ENCODE data around the gene SHISA7.

SHISA7 gene

DNA sequence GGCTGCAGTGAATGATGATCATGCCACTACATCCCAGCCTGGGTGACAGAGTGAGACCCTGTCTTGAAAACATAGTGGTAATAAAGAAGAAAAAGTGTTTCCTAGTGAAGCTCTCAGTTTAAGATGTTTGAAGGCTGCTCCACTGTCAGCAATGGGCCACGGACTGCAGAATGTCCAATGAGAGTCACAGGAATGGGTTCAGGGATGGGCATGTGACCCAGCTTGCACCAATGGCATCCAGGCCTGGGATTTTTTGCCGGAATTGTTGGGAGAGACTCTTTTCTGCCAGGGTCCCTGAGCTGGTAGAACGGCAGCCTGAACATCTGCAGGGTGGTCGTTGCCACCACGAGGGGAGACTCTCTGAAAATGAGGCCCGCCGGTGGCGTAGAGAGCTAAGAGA is 6.3 kb downstream of the SHISA7 start:
- DNase-seq (ENCODE audit: low read depth): no peak
- H3K4me3 ChIP-seq (ENCODE audit: low read depth, low read length): no peak overlapping the region
- TF ChIP-seq CTCF (conservative IDR thresholded peaks at IDR 0.05; ENCODE audit: low read depth, low read length): no peak

GRCh38 chr19:55435020-55435419 is 8.1 kb downstream of the SHISA7 start:
- no peak for TF ChIP-seq CTCF (conservative IDR thresholded peaks at IDR 0.05; ENCODE audit: low read depth, low read length)
- no peak for DNase-seq (ENCODE audit: low read depth)
- H3K4me3 ChIP-seq (ENCODE audit: low read depth, low read length): no peak overlapping the region

- TF ChIP-seq CTCF (conservative IDR thresholded peaks at IDR 0.05; ENCODE audit: low read depth, low read length): no peak
- H3K4me3 ChIP-seq (ENCODE audit: low read depth, low read length): no peak overlapping the region
- no peak for DNase-seq (ENCODE audit: low read depth)
These were observed 8.7 kb downstream of the SHISA7 start for GRCh38 chr19:55434356-55434919.

- H3K4me3 ChIP-seq (ENCODE audit: low read depth, low read length): no peak overlapping the region
- DNase-seq (ENCODE audit: low read depth): no peak
- TF ChIP-seq CTCF (conservative IDR thresholded peaks at IDR 0.05; ENCODE audit: low read depth, low read length): no peak
These were observed 9.8 kb downstream of the SHISA7 start for GRCh38 chr19:55433292-55433691.

DNA sequence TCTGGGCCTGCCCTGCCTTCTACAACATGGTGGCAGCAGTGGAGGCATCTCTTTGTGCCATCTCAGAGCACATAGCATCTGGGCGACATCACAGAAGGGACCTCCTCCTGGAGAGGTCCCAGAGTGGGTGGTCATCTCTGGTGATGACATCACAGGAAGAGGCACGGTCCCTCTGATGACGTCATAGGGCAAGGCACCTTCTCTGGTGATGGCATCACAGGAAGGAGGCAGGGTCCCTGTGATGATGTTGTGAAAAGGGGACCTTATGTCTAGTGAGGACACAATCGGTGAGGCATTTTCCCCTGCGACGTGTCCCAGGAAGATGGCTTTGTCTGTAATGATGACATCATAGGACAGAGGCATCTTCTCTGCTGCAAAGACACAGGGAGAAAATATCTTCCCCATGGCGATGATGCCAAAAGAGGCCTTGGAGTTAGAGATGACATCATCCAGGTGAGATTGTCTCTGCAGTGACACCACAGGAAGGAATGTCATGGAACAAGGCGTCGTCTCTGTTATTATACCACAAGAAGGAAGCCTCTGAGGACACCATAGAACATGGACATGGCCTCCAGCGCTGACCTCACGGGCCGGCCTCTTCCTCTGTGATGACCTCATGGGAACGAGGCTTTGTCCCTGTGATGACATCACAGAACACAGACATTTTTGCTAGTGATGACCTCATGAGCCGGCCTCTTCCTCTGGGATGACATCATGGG is 10.7 kb downstream of the SHISA7 start:
- H3K4me3 ChIP-seq (ENCODE audit: low read depth, low read length): no peak overlapping the region
- no peak for DNase-seq (ENCODE audit: low read depth)
- no peak for TF ChIP-seq CTCF (conservative IDR thresholded peaks at IDR 0.05; ENCODE audit: low read depth, low read length)

DNA sequence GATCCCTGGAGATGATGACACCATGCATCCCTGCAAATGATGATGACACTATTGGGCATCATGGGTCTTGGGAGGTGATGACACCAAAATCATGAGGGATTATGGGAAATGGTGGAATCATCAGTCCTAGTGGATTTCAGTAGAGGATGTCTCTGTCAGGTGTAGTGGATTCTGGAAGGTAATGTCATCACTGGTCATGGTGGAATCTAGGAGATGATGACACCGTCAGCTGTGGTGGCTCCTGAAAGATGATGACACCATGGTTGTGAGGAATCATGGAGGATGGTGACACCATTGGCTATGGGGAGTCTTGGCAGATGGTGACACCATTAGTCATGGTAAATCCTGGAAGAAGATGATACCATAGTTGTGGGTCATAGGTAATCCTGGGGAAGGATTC is 11.9 kb downstream of the SHISA7 start:
- DNase-seq (ENCODE audit: low read depth): no peak
- no peak overlapping the region for H3K4me3 ChIP-seq (ENCODE audit: low read depth, low read length)
- TF ChIP-seq CTCF (conservative IDR thresholded peaks at IDR 0.05; ENCODE audit: low read depth, low read length): no peak

GRCh38 chr19:55426042-55426441 is 17.1 kb downstream of the SHISA7 start:
- no peak for TF ChIP-seq CTCF (conservative IDR thresholded peaks at IDR 0.05; ENCODE audit: low read depth, low read length)
- DNase-seq (ENCODE audit: low read depth): no peak
- no peak overlapping the region for H3K4me3 ChIP-seq (ENCODE audit: low read depth, low read length)

Measured in choroid plexus epithelial cell (primary cell).